ENCODE results near the gene PMEPA1. TPM values are rescaled to one million over a fixed set of nuclear protein-coding genes. Genes with fewer than 3 reads are reported as not detected.

PMEPA1 gene
- total RNA-seq, 1 donor, result 23.5 TPM

GRCh38 chr20:57611586-57612311 lies 98.1 kb downstream of the PMEPA1 start:
- Histone ChIP-seq H2AFZ (ENCODE audit: low read length) (no peak overlapping the region), H3K27ac (ENCODE audit: low read depth, low read length) (no peak overlapping the region), H3K9me3 (ENCODE audit: low read depth, low read length) (no peaks in the 10 kb centered on the region), H4K20me1 (ENCODE audit: insufficient read depth, low read length) (no peaks in the 10 kb centered on the region), H3K4me2 (ENCODE audit: insufficient read depth, low read length) (no peak overlapping the region), H3K4me1 (ENCODE audit: insufficient read depth, low read length) (no peaks in the 10 kb centered on the region), H3K79me2 (ENCODE audit: insufficient read depth, low read length) (no peaks in the 10 kb centered on the region), H3K36me3 (ENCODE audit: insufficient read depth, low read length) (no peaks in the 10 kb centered on the region), H3K27me3 (ENCODE audit: insufficient read depth, low read length) (peaks cover 4% of the 10 kb centered on the region), H3K4me3 (ENCODE audit: insufficient read depth, low read length) (no peak overlapping the region)
- no peak for TF ChIP-seq CTCF (IDR thresholded peaks at IDR 0.05; ENCODE audit: extremely low read depth, low read depth, low read length)
- DNase-seq (ENCODE audit: insufficient read length, low spot score, missing footprints), result no peak

GRCh38 chr20:57610261-57610952 lies 99.4 kb downstream of the PMEPA1 start:
- Histone ChIP-seq H3K9me3 (ENCODE audit: low read depth, low read length) (no peaks in the 10 kb centered on the region), H3K4me2 (ENCODE audit: insufficient read depth, low read length) (no peak overlapping the region), H3K4me1 (ENCODE audit: insufficient read depth, low read length) (no peaks in the 10 kb centered on the region), H3K4me3 (ENCODE audit: insufficient read depth, low read length) (no peak overlapping the region), H2AFZ (ENCODE audit: low read length) (no peak overlapping the region), H3K79me2 (ENCODE audit: insufficient read depth, low read length) (no peaks in the 10 kb centered on the region), H3K36me3 (ENCODE audit: insufficient read depth, low read length) (no peaks in the 10 kb centered on the region), H3K27me3 (ENCODE audit: insufficient read depth, low read length) (peaks cover 4% of the 10 kb centered on the region), H4K20me1 (ENCODE audit: insufficient read depth, low read length) (no peaks in the 10 kb centered on the region), H3K27ac (ENCODE audit: low read depth, low read length) (no peak overlapping the region)
- no peak for TF ChIP-seq CTCF (IDR thresholded peaks at IDR 0.05; ENCODE audit: extremely low read depth, low read depth, low read length)
- no peak for DNase-seq (ENCODE audit: insufficient read length, low spot score, missing footprints)

GRCh38 chr20:57609842-57610167 lies 100.0 kb downstream of the PMEPA1 start:
- Histone ChIP-seq H3K36me3 (ENCODE audit: insufficient read depth, low read length) (no peaks in the 10 kb centered on the region), H2AFZ (ENCODE audit: low read length) (no peak overlapping the region), H3K79me2 (ENCODE audit: insufficient read depth, low read length) (no peaks in the 10 kb centered on the region), H3K4me2 (ENCODE audit: insufficient read depth, low read length) (no peak overlapping the region), H3K9me3 (ENCODE audit: low read depth, low read length) (no peaks in the 10 kb centered on the region), H3K4me3 (ENCODE audit: insufficient read depth, low read length) (no peak overlapping the region), H3K27me3 (ENCODE audit: insufficient read depth, low read length) (peaks cover 4% of the 10 kb centered on the region), H3K4me1 (ENCODE audit: insufficient read depth, low read length) (no peaks in the 10 kb centered on the region), H3K27ac (ENCODE audit: low read depth, low read length) (no peak overlapping the region), H4K20me1 (ENCODE audit: insufficient read depth, low read length) (no peaks in the 10 kb centered on the region)
- no peak for TF ChIP-seq CTCF (IDR thresholded peaks at IDR 0.05; ENCODE audit: extremely low read depth, low read depth, low read length)
- DNase-seq (ENCODE audit: insufficient read length, low spot score, missing footprints), result no peak

DNA sequence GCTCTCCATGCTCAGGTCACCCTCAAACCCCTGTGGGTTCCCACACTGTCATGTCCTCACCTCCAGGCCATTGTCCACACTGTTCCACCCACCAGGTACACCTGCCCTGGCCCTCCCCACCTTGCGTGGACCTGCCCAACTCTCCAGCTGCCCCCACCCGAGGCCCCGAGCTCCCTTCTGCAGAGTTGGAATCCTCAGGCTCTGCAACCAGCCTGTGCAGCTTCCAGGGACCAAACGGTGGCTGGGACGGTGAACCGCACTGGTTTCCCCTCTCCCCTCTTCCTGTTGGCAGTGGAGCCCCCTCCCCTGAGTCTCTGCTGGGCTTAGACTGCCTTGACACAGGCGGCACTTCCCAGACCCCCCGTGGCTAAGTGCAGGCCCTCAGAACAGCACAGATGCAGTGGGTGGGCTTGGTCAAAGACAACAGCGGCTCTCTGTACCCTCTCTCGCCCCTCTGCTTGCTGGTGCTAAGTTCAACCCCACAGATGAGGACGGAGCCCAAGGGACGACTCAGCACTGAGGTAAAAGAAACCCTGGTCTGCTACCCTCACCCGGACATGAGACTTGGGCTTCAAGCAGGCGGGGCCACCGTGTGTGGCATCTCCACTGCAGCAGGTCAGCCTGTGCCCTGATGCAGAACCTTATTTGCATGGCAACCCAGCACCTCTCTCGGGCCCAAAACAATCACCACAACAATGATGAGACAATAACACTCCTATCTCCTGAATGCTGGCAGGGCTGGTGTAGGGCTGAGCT lies 100.6 kb downstream of the PMEPA1 start:
- no peaks in the 10 kb centered on the region for H3K4me1 ChIP-seq (ENCODE audit: insufficient read depth, low read length)
- H3K27ac ChIP-seq (ENCODE audit: low read depth, low read length), result no peak overlapping the region
- no peak for TF ChIP-seq CTCF (IDR thresholded peaks at IDR 0.05; ENCODE audit: extremely low read depth, low read depth, low read length)
- H3K4me3 ChIP-seq (ENCODE audit: insufficient read depth, low read length), result no peak overlapping the region
- H2AFZ ChIP-seq (ENCODE audit: low read length), result no peak overlapping the region
- no peaks in the 10 kb centered on the region for H3K79me2 ChIP-seq (ENCODE audit: insufficient read depth, low read length)
- peaks cover 4% of the 10 kb centered on the region for H3K27me3 ChIP-seq (ENCODE audit: insufficient read depth, low read length)
- H3K36me3 ChIP-seq (ENCODE audit: insufficient read depth, low read length), result no peaks in the 10 kb centered on the region
- H4K20me1 ChIP-seq (ENCODE audit: insufficient read depth, low read length), result no peaks in the 10 kb centered on the region
- DNase-seq (ENCODE audit: insufficient read length, low spot score, missing footprints), result no peak
- no peaks in the 10 kb centered on the region for H3K9me3 ChIP-seq (ENCODE audit: low read depth, low read length)
- no peak overlapping the region for H3K4me2 ChIP-seq (ENCODE audit: insufficient read depth, low read length)
